GM19240 (cell line): ENCODE measurements around the gene CDKL1.
A peak's percentile ranks its signal among the peaks of the same experiment; 100 is the strongest.
"Not testable (repeated sequence)": the region's sequence is repeated elsewhere in the genome, so short reads cannot be mapped to it uniquely, and the experiment has no call there.

Experiments used
- DNase-seq: peaks from one replicate; pipeline ENCODE4 v3.0.0; 2011; ENCODE audit warnings: low spot score; ENCODE audit not compliant: insufficient read length

Gene CDKL1

GRCh38 chr14:50335389-50335788 lies 61.3 kb downstream of the CDKL1 start:
- no peak for DNase-seq

- no peak for DNase-seq
Measured at GRCh38 chr14:50334211-50334610, 62.5 kb downstream of the CDKL1 start.

GRCh38 chr14:50333014-50333509 lies 63.6 kb downstream of the CDKL1 start:
- DNase-seq: no peak

- DNase-seq: no peak
Measured at GRCh38 chr14:50331596-50331995, 65.1 kb downstream of the CDKL1 start.

GRCh38 chr14:50321009-50321660 lies 75.5 kb downstream of the CDKL1 start:
- peak; percentile 33 for DNase-seq

- no peak for DNase-seq
Measured at GRCh38 chr14:50320283-50320682, 76.4 kb downstream of the CDKL1 start.

GRCh38 chr14:50319721-50320120 lies 77.0 kb downstream of the CDKL1 start:
- DNase-seq: no peak

GRCh38 chr14:50319293-50319692 lies 77.4 kb downstream of the CDKL1 start:
- DNase-seq: no peak

- DNase-seq: no peak
Measured at GRCh38 chr14:50318031-50318626, 78.6 kb downstream of the CDKL1 start.

- DNase-seq: not testable (repeated sequence)
Measured at GRCh38 chr14:50314098-50314497, 82.6 kb downstream of the CDKL1 start.

- no peak for DNase-seq
Measured at GRCh38 chr14:50312734-50313054, 84.0 kb downstream of the CDKL1 start.

- peak; percentile 86 for DNase-seq
Measured at GRCh38 chr14:50311972-50312733, 84.5 kb downstream of the CDKL1 start, which contains the start of the genes DMAC2L and L2HGDH. Gene DMAC2L, plus strand, starts transcription at chr14:50312324. Its CDS starts 9,164 bp downstream, at chr14:50321488. Gene L2HGDH, minus strand, starts transcription at chr14:50312229. Its CDS starts 79 bp downstream, at chr14:50312150.

GRCh38 chr14:50311337-50311971 lies 85.2 kb downstream of the CDKL1 start:
- no peak for DNase-seq

GRCh38 chr14:50310445-50310844 lies 86.2 kb downstream of the CDKL1 start:
- DNase-seq: no peak

GRCh38 chr14:50308363-50308915 lies 88.2 kb downstream of the CDKL1 start:
- no peak for DNase-seq

GRCh38 chr14:50303744-50304471 lies 92.8 kb downstream of the CDKL1 start:
- DNase-seq: no peak

- DNase-seq: no peak
Measured at GRCh38 chr14:50301914-50302313, 94.8 kb downstream of the CDKL1 start.

- DNase-seq: no peak
Measured at GRCh38 chr14:50299585-50299984, 97.1 kb downstream of the CDKL1 start.

- DNase-seq: no peak
Measured at GRCh38 chr14:50290306-50290705, 106.4 kb downstream of the CDKL1 start.

GRCh38 chr14:50288146-50288545 lies 108.5 kb downstream of the CDKL1 start:
- no peak for DNase-seq

GRCh38 chr14:50285861-50286260 lies 110.8 kb downstream of the CDKL1 start:
- no peak for DNase-seq
